ENCODE results near the gene MGLL. TPM values are rescaled to one million over a fixed set of nuclear protein-coding genes. Genes with fewer than 3 reads are reported as not detected.

The MGLL gene
- total RNA-seq, 3 donors from 2014 or later: 25.8 to 79.5 (median 30.2) TPM

GRCh38 chr3:127673191-127674100, 148.9 kb downstream of the MGLL start:
- Histone ChIP-seq H3K4me1 (peaks cover 0 to 3% of the 10 kb centered on the region in 2 donors), H3K27ac (peak overlapping the region; percentile 85 to 95), H3K27me3 (no peaks in the 10 kb centered on the region), H3K36me3 (peaks cover 6% of the 10 kb centered on the region), H3K4me3 (peak overlapping the region; percentile 93 to 99 (median 97)), H3K9me3 (no peaks in the 10 kb centered on the region)
- TF ChIP-seq POLR2AphosphoS5 (IDR thresholded peaks at IDR 0.05): no peak
- TF ChIP-seq POLR2A (IDR thresholded peaks at IDR 0.05): no peak
- TF ChIP-seq CTCF (IDR thresholded peaks at IDR 0.05): no peak
- peak in 1 of 2 donors; percentile 55 for DNase-seq (ENCODE audit: low spot score in 2 of 2)
- intact Hi-C loops (cut with DNase I; ENCODE audit: low total_unique reads): no loop called here

GRCh38 chr3:127672429-127673190, 149.7 kb downstream of the MGLL start, which contains the start of gene ABTB1:
ABTB1 (plus strand) TSS chr3:127672952; CDS start chr3:127673026, 74 bp downstream.
- intact Hi-C loops (cut with DNase I; ENCODE audit: low total_unique reads): no loop called here
- Histone ChIP-seq H3K36me3 (peaks cover 6% of the 10 kb centered on the region), H3K9me3 (no peaks in the 10 kb centered on the region), H3K4me3 (peak within 1 kb of the TSS; percentile 93 to 99 (median 97)), H3K27me3 (no peaks in the 10 kb centered on the region), H3K4me1 (peaks cover 0 to 3% of the 10 kb centered on the region in 2 donors), H3K27ac (peak within 1 kb of the TSS; percentile 85 to 95)
- DNase-seq (ENCODE audit: low spot score in 2 of 2): peak; percentile 68 to 81
- TF ChIP-seq CTCF (IDR thresholded peaks at IDR 0.05) (no peak), POLR2A (IDR thresholded peaks at IDR 0.05) (peak; percentile 28), POLR2AphosphoS5 (IDR thresholded peaks at IDR 0.05) (peak; percentile 51 to 81 (median 62))

- intact Hi-C loops (cut with DNase I; ENCODE audit: low total_unique reads): no loop called here
- Histone ChIP-seq H3K4me3 (peak overlapping the region; percentile 93 to 99 (median 97)), H3K9me3 (no peaks in the 10 kb centered on the region), H3K36me3 (peaks cover 6% of the 10 kb centered on the region), H3K27me3 (no peaks in the 10 kb centered on the region), H3K4me1 (peaks cover 0 to 3% of the 10 kb centered on the region in 2 donors), H3K27ac (peak overlapping the region; percentile 85 to 95)
- TF ChIP-seq CTCF (IDR thresholded peaks at IDR 0.05) (no peak), POLR2A (IDR thresholded peaks at IDR 0.05) (no peak), POLR2AphosphoS5 (IDR thresholded peaks at IDR 0.05) (no peak)
- peak in 1 of 2 donors; percentile 51 for DNase-seq (ENCODE audit: low spot score in 2 of 2)
Observed at GRCh38 chr3:127671523-127672428, 150.5 kb downstream of the MGLL start.

- Histone ChIP-seq H3K4me3 (no peak overlapping the region), H3K4me1 (peaks cover 0 to 3% of the 10 kb centered on the region in 2 donors), H3K27ac (no peak overlapping the region), H3K9me3 (no peaks in the 10 kb centered on the region), H3K27me3 (no peaks in the 10 kb centered on the region), H3K36me3 (peaks cover under 1% of the 10 kb centered on the region)
- intact Hi-C loops (cut with DNase I; ENCODE audit: low total_unique reads): no loop called here
- TF ChIP-seq POLR2AphosphoS5 (IDR thresholded peaks at IDR 0.05) (no peak), POLR2A (IDR thresholded peaks at IDR 0.05) (no peak), CTCF (IDR thresholded peaks at IDR 0.05) (no peak)
- peak in 1 of 2 donors; percentile 48 for DNase-seq (ENCODE audit: low spot score in 2 of 2)
Observed at GRCh38 chr3:127670761-127671522, 151.4 kb downstream of the MGLL start.

Measured in breast epithelium (tissue), 4 donors.